ENCODE data around the gene MED14. TPM values are rescaled to one million over a fixed set of nuclear protein-coding genes. Genes with fewer than 3 reads are reported as not detected.

Gene MED14
- total and polyA plus RNA-seq, 2 experiments from 2014 or later, result 13.3 to 34.7 TPM

DNA sequence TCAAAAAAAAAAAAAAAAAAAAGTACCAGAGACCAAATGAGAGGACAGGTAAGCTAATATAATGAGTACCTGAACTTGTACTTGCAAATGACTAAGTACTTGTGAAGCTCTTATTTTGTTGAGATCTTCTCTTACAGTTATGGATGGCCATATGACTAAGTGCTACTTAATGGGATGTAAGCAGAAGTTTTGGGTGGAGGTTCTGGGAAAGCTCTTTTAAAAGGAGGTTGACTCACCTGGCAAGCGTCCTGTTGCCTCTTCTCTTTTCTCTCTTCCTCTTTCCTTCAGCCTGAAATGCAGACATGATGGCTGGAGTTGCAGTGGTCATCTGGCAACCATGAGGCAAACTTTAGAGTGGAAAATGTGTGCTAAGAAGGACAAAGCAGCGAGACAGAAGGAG is 36.9 kb upstream of the MED14 start:
- peaks cover 26% of the 10 kb centered on the region for H3K4me1 ChIP-seq (ENCODE audit: insufficient read depth)
- peak; percentile 91 for DNase-seq
- no peaks in the 10 kb centered on the region for H3K9me2 ChIP-seq (ENCODE audit: insufficient read depth)
- TF ChIP-seq EZH2phosphoT487 (IDR thresholded peaks at IDR 0.05; ENCODE audit: insufficient read depth, low read depth) (no peak), EZH2 (IDR thresholded peaks at IDR 0.05; ENCODE audit: insufficient read depth, poor library complexity, severe bottlenecking) (no peak)
- in situ Hi-C loops (cut with MboI), result no loop called here
- no peak overlapping the region for H3K4me2 ChIP-seq (ENCODE audit: unreplicated experiment)
- H3K79me2 ChIP-seq (ENCODE audit: insufficient read depth), result no peaks in the 10 kb centered on the region
- H3K27ac ChIP-seq, result peak overlapping the region; percentile 91
- 0% methylated on average over 2 of the region's 2 CpGs for WGBS, 2 experiments (ENCODE audit: low coverage in 1 of 2, low lambda C conversion rate in 2 of 2, missing lambda C conversion rate in 2 of 2)
- H2AFZ ChIP-seq, result peak overlapping the region; percentile 75; the same call in 1 of the 2 replicates
- no peaks in the 10 kb centered on the region for H3K36me3 ChIP-seq (ENCODE audit: low read depth)
- H3K9me3 ChIP-seq (ENCODE audit: low read depth), result no peaks in the 10 kb centered on the region
- H3K4me3 ChIP-seq, result no peak overlapping the region
- H4K20me1 ChIP-seq (ENCODE audit: insufficient read depth), result no peaks in the 10 kb centered on the region
- H3K9ac ChIP-seq, result peak overlapping the region; percentile 67; the same call in 1 of the 2 replicates
- no peaks in the 10 kb centered on the region for H3K27me3 ChIP-seq (replicated peaks; ENCODE audit: insufficient read depth)
- H3F3A ChIP-seq (ENCODE audit: insufficient read depth), result peaks cover 30% of the 10 kb centered on the region

DNA sequence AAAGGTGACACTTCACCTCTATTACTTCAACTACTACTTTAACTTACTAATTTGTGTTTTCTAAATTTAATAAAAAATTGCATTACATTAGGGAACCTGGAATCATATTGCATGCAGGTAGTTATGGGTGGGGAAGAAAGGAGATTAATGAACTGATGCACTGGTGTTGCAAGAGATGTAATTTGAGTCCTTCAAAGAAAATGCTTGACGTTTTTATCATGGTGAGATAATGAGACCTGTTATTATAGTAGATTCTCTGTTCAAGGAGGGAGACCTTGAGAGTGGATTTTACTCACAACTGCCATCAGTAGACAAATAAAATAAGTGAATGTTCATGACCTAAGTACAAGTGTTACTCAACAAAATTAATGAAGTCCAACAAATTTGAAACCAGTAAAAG is 26.4 kb upstream of the MED14 start:
- Histone ChIP-seq H3K79me2 (ENCODE audit: insufficient read depth) (no peaks in the 10 kb centered on the region), H3K27ac (no peak overlapping the region), H3K4me2 (ENCODE audit: unreplicated experiment) (no peak overlapping the region), H4K20me1 (ENCODE audit: insufficient read depth) (no peaks in the 10 kb centered on the region), H3K9me3 (ENCODE audit: low read depth) (no peaks in the 10 kb centered on the region), H3K27me3 (replicated peaks; ENCODE audit: insufficient read depth) (no peaks in the 10 kb centered on the region), H3F3A (ENCODE audit: insufficient read depth) (0 out of 2 replicates have a peak, but pooled peaks cover 1% of the 10 kb centered on the region), H3K36me3 (ENCODE audit: low read depth) (no peaks in the 10 kb centered on the region), H3K4me1 (ENCODE audit: insufficient read depth) (no peaks in the 10 kb centered on the region), H3K9ac (no peak overlapping the region), H2AFZ (no peak overlapping the region), H3K4me3 (no peak overlapping the region), H3K9me2 (ENCODE audit: insufficient read depth) (no peaks in the 10 kb centered on the region)
- WGBS, 2 experiments (ENCODE audit: low coverage in 1 of 2, low lambda C conversion rate in 2 of 2, missing lambda C conversion rate in 2 of 2), result 75 to 76% methylated on average over 1 of the region's 1 CpG
- TF ChIP-seq EZH2phosphoT487 (IDR thresholded peaks at IDR 0.05; ENCODE audit: insufficient read depth, low read depth), result no peak
- no peak for TF ChIP-seq EZH2 (IDR thresholded peaks at IDR 0.05; ENCODE audit: insufficient read depth, poor library complexity, severe bottlenecking)
- in situ Hi-C loops (cut with MboI), result no loop called here
- no peak for DNase-seq

DNA sequence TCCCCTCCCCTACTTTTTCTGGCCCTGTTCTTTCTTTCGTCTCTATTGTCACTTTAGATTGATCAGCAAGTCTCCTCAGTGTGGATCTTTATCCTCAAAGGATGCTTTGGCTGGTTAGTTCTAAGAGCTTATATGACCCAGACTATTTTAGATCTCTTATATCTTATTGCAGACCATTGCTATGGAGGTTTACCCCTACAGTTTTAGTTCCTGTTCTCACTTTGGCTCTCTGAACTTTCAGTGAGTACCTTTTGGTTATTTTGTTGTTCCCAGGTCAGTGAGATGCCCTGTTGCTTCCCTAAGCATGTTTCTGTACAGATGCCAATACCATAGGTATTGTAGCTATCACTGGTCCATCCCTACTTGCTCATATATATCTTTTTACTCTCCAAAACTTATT is 24.0 kb upstream of the MED14 start:
- H3K4me3 ChIP-seq, result no peak overlapping the region
- H3K4me2 ChIP-seq (ENCODE audit: unreplicated experiment), result no peak overlapping the region
- in situ Hi-C loops (cut with MboI), result no loop called here
- no peaks in the 10 kb centered on the region for H3K79me2 ChIP-seq (ENCODE audit: insufficient read depth)
- no peak for DNase-seq
- no peaks in the 10 kb centered on the region for H4K20me1 ChIP-seq (ENCODE audit: insufficient read depth)
- H3K9me3 ChIP-seq (ENCODE audit: low read depth), result no peaks in the 10 kb centered on the region
- no peak overlapping the region for H3K9ac ChIP-seq
- peaks cover 11% of the 10 kb centered on the region; the same call in 1 of the 2 replicates for H3F3A ChIP-seq (ENCODE audit: insufficient read depth)
- TF ChIP-seq EZH2 (IDR thresholded peaks at IDR 0.05; ENCODE audit: insufficient read depth, poor library complexity, severe bottlenecking) (no peak), EZH2phosphoT487 (IDR thresholded peaks at IDR 0.05; ENCODE audit: insufficient read depth, low read depth) (no peak)
- H3K36me3 ChIP-seq (ENCODE audit: low read depth), result no peaks in the 10 kb centered on the region
- no peaks in the 10 kb centered on the region for H3K27me3 ChIP-seq (replicated peaks; ENCODE audit: insufficient read depth)
- H3K9me2 ChIP-seq (ENCODE audit: insufficient read depth), result no peaks in the 10 kb centered on the region
- no peak overlapping the region for H2AFZ ChIP-seq
- 58 to 63% methylated on average over 1 of the region's 1 CpG for WGBS, 2 experiments (ENCODE audit: low coverage in 1 of 2, low lambda C conversion rate in 2 of 2, missing lambda C conversion rate in 2 of 2)
- peaks cover 6% of the 10 kb centered on the region for H3K4me1 ChIP-seq (ENCODE audit: insufficient read depth)
- no peak overlapping the region for H3K27ac ChIP-seq

DNA sequence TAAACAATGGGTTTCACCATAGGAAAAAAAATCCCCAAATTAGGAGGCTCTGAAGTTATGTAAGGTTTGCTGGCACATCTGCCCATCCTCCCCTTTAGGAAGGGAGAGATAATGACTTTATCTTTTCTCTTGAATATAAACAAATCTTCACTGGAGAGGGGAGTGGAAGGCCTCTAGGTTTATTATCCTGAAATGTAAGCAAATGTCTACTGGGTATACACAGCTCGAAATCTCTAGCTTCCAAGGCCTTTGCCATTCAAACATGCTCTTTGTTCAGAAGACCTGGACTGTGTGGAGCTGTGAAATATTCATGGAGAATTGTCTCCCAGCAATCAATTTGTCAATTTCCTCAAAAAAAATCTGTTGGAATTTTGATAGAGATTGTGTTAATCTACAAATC is 21.7 kb upstream of the MED14 start:
- in situ Hi-C loops (cut with MboI), result no loop called here

More for the DNA sequence above, 21.7 kb upstream of the MED14 start:
- Histone ChIP-seq H4K20me1 (ENCODE audit: insufficient read depth) (no peaks in the 10 kb centered on the region), H3K36me3 (ENCODE audit: low read depth) (no peaks in the 10 kb centered on the region), H3K27ac (no peak overlapping the region), H2AFZ (no peak overlapping the region), H3K4me2 (ENCODE audit: unreplicated experiment) (no peak overlapping the region), H3K9ac (no peak overlapping the region), H3K4me3 (no peak overlapping the region), H3F3A (ENCODE audit: insufficient read depth) (peaks cover 11% of the 10 kb centered on the region; the same call in 1 of the 2 replicates), H3K9me3 (ENCODE audit: low read depth) (no peaks in the 10 kb centered on the region), H3K9me2 (ENCODE audit: insufficient read depth) (no peaks in the 10 kb centered on the region), H3K79me2 (ENCODE audit: insufficient read depth) (no peaks in the 10 kb centered on the region), H3K4me1 (ENCODE audit: insufficient read depth) (peaks cover 6% of the 10 kb centered on the region), H3K27me3 (replicated peaks; ENCODE audit: insufficient read depth) (no peaks in the 10 kb centered on the region)
- DNase-seq, result no peak
- 25 to 28% methylated on average over 1 of the region's 1 CpG for WGBS, 2 experiments (ENCODE audit: low coverage in 1 of 2, low lambda C conversion rate in 2 of 2, missing lambda C conversion rate in 2 of 2)
- no peak for TF ChIP-seq EZH2 (IDR thresholded peaks at IDR 0.05; ENCODE audit: insufficient read depth, poor library complexity, severe bottlenecking)
- no peak for TF ChIP-seq EZH2phosphoT487 (IDR thresholded peaks at IDR 0.05; ENCODE audit: insufficient read depth, low read depth)
